GM19193 (cell line): Measurements from ENCODE around the gene TOM1L2.

Source experiments
- POLR2A ChIP-seq: IDR thresholded peaks from 4 replicates; pipeline ENCODE4 v1.6.1; 2011; ENCODE audit not compliant: insufficient read depth, insufficient read length; ENCODE audit errors: extremely low read depth

The TOM1L2 gene

DNA sequence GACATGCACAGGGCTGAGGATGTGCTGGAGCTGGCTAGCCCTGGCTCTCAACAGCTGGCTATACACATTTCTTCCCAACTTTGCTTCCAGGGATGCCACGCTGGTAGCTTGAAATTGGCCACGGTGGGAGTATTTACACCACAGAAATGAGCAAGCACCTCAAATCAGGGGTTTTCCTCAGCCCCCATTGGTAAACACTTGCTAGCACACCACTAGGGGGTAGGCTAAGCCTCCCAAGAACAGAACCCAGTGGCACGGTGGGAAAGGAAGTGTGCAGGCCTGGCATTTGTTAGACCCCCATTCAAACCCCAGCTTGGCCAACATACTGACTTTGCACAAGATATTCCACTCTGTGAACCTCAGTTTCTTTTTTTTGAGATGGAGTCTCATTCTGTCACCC is 13.4 kb upstream of the TOM1L2 start:
- no peak for TF ChIP-seq POLR2A

DNA sequence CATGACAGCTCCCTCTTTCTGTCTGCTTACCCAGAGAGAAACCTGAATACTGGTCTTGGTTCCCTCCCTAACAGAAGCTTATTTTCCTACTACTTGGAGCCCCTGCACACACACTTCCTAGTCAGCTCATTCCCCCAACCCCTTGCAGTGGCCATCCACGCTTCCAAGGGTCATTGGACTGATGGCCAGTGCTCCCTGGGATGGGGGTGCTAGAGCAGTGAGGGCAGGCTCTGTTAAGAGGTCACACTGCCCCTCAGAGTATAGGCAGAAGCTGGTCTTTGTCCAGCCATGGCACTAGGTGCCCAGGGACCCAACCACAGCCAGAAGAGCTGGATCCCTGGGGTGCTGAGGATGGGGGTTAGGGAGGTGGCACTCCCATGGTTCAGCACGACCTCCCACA is 13.0 kb upstream of the TOM1L2 start:
- no peak for TF ChIP-seq POLR2A

DNA sequence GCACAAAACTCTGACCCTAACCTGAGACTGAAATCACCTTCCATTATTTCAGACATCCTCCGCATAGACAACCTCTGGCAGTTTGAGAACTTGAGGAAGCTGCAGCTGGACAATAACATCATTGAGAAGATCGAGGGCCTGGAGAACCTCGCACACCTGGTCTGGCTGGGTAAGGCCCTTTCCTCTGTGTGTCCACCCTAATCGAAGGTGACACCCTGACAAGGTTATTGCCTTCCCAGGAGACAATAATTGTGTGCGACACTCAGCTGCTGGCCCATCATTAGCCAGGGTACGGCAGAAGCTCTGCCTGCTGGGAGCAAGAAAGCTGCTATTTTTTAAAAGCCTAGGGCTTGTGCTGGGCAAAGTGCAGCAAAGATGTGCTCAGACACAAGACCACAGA is 11.6 kb upstream of the TOM1L2 start:
- no peak for TF ChIP-seq POLR2A

DNA sequence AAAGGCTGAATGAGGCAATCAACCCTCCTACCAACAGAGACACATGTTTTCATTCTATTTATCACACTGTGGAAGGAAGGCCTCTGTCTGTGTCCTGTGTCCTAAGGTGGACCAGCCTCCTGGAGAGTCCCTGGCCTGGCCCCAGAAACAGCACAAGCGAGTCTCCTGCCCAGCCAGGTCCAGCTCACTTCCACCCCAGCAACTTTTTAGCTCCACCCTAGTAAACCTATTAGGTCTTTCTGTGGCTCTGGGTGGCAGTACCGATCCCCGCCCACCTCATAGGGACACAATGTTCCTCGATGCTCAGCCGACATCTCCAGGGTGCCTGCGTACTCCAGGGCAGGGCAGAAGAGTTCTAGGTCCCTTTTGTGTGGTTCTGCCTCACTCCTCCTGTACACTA is 11.2 kb upstream of the TOM1L2 start:
- no peak for TF ChIP-seq POLR2A

DNA sequence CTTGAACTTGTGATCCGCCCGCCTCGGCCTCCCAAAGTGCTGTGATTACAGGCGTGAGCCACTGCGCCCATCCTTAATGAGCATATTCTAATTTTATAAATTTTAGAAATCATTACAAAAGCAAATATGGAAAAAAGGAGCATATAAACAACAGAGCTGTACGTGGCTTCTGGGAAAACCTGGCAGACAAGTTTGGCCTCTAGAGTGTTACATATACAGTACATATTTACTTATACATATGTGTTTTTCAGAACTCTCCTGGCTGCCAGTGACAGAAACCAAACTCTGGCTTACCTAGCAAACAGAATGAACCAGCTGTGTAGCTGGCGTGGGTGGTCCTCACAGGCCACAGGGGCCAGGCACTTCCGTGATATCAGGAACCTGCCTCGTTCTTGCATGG is 10.6 kb upstream of the TOM1L2 start:
- TF ChIP-seq POLR2A, result no peak

DNA sequence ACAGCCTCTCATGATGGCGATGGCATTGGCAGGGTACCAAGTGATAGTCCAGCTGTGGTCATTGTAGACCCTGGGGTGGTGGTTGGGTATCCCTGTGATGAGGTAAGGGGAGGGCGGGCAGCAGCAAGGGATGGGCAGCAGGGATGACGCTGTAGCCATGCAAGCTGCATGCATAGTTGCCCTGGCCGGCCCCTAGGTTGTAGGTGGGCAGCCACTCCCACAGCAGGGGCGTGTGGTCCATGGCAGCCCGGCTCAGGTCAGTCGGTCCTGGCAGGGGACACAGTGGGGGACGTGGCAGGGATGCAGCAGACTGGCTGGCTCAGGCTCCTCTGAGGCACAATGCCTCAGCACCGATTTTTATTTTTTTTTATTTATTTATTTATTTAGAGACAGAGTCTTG is 9.1 kb upstream of the TOM1L2 start:
- no peak for TF ChIP-seq POLR2A

DNA sequence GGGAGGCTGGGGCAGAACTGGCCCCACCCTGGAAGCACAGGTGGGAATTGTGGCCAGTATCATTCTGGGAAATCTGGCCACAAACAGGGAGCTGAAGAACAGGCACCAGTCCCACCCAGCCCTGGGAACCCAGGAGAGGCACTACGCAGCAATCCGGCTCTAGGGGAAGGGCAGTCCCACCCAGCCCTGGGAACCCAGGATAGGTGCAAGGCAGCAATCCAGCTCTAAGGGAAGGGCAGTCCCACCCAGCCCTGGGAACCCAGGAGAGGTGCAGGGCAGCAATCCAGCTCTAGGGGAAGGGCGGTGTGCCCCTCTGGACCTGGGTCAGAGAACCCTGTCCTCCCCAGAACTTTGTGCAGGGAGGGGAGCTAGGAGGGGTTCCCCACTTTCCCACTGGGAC is 7.6 kb upstream of the TOM1L2 start:
- TF ChIP-seq POLR2A, result no peak

DNA sequence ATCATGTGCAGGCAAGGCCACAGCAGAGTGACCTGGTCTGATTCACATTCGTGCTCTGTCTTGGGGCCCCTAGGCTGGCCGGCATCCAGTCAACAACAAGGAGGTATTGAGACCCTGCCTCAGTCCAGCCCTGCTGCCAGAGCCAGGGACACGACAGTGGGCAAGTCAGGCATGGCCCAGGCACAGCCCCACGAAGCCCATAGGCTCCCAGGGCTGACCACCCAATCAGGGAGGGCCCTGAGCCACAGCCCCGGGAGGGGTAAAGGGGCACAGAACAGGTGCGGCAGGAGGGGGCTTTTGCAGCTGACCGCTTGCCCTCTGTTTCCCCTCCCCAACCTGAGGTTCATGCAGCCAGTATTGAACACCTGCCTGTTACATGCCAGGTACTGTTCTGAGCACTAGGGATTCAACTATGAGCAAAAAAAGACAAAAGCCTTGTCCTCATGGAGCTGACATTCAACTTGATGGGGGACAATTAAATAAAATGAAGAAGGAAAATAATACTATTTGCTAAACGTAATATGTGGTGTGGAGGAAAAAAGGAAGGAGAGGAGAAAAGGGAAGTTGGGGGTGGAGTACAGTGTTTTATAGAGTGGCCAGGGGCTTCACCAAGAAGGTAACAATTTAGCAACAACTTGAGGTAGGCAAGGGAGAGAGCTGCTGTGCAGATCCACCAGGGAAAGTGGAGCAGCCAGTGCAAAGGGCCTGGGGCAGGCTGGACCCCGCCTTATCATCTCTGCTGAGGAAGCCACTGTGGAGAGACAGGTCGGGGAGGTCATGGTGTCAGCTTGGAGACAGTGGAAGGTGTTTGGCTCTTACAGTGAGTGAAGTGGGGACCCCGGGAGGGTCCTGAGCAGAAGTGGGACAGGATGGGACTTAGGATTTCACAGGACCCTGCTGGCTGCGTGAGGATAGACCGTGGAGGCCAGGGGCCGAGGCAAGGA is 6.6 kb upstream of the TOM1L2 start:
- TF ChIP-seq POLR2A, result no peak

DNA sequence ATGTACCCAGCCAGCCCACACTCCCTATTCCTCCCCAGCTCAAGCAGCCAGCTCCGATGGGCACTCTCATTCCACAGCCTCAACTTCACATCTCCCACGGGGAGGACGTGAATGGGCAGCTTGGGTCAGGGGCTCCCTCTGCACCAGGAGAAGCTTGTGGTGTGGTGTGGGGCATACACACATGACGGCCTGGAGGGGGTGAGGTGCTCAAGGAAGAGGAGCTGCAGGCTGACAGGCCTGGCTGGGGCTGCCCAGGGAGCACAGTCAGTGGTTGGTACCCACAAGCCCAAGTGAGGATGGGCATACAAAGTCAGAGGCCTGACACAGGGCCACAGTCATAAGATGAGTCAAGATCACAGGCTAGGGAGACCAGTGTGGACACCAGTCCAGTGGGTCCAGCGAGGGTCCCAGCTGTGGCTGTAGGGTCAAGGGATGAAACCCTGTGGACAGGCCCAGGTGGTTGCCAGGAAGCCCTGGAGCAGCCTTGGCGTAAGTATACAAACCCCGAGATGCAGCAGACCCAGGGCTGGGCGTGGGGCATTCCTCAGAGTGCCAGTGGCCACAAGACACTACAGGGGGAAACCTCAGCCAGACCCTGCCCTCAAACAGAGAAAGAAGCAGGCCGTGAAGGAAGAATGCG is 4.9 kb upstream of the TOM1L2 start:
- no peak for TF ChIP-seq POLR2A

DNA sequence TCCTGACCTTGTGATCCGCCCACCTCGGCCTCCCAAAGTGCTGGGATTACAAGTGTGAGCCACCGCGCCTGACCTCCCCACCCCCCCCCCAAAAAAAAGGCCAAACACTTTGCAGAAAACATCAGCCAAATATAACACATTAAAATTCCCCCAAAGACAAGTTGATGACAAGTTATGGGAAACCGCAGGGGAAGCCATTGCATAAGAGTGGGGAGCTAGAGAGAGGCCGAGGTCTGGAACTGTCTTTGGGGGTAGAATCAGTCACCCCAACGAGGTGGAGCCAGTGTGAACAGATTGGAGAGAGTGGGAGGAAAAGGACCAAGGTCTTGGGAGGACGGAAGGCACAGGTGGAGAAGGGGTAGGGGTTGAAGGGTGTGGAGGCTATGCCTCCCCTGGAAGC is 3.2 kb upstream of the TOM1L2 start:
- no peak for TF ChIP-seq POLR2A

DNA sequence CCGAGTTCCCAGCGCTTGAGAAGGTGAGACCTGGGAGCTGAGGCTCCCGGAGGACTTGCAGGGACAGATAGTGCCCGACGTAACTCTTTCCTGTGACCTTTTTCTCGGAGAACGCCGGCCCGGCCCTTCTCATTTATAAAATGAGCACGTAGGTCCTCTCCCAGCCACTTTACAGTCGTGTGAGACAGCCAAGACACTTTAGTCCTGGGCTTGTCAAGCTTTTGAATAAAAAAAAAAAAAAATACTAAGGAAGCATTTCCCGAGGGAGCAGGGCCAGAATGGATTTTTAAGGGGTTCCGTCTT is 703 bp upstream of the TOM1L2 start:
- TF ChIP-seq POLR2A, result no peak

DNA sequence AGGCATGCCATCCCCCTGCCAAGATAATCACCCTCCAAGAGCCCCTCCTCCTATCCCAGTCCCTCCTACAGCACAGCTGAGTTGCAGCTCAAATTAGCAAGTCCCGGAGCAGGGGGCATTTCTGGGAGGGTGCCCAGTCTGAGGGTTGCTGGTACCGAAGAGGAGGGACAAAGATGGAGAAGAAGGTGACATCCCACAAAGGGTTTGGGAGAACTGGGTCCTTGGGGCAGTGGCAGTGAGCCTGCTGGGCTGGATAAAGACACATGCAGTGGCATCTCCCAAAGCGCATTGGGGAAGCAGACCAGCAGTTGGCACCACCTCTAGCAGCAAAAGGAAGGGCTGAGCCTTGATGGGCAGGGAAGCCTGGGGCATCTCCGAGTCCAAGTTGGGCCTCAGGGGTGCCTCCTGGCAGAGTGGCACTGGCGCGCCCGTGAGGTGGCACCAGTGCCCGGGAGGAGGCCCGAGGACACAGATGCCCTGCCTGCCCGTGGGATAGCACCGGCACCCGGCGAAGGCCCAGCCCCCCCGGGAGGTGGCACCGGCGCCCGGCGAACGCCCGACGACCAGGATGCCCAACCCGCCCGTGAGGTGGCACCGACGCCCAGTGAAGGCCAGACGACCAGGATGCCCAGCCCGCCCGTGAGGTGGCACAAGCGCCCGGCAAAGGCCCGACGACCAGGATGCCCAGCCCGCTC is 622 bp downstream of the TOM1L2 start:
- no peak for TF ChIP-seq POLR2A

DNA sequence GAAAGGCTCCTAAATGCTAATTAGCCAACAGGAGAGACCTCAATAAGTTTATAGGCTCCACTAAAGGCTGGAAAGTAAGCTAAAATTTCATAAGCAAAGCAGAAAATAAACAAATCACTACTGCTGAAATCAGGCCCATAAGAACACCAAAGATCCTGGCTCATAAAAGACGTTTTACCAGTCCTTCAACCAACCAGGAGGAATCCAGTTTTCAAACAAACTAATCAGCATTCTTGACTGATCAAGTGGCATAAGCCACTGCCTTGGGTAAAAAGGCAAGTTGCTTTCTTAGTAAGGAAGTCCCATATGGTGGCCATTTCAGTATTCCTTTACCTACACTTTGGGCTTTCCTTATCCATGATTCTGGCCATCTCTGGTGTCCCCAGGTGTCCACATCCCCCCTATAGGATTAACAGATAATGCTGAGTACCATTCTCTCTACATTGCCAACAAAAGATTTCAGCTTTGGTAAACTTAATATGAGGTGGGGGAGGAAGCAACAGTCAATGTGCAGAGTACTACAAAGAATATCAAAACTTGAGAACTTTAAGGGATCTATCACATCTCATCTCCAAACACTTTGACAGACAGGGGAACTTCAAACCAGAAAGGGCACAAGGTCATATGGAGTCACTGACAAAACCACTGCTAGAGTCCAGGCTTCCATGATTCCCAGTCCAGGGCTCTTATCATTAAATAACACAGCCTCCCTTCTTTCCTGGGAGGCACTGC is 1.3 kb downstream of the TOM1L2 start:
- TF ChIP-seq POLR2A, result no peak

DNA sequence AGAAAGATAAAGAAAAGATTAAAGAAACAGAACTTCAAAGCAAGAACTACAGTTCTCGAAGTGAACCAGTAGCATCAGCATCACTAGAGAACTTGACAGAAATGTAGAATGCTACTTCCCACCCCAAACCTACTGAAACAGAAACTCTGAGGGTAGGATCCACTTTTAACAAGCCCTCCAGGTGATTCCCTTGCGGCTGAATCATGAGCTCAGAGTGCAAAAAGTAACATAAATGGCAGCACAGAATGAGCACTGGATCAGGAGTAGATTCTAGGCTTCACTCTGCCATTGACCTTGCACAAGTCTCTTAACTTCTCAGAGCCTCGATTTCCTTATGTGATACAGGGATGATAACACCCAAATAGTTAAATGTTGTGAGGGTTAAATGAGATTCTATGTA is 5.8 kb downstream of the TOM1L2 start:
- no peak for TF ChIP-seq POLR2A

DNA sequence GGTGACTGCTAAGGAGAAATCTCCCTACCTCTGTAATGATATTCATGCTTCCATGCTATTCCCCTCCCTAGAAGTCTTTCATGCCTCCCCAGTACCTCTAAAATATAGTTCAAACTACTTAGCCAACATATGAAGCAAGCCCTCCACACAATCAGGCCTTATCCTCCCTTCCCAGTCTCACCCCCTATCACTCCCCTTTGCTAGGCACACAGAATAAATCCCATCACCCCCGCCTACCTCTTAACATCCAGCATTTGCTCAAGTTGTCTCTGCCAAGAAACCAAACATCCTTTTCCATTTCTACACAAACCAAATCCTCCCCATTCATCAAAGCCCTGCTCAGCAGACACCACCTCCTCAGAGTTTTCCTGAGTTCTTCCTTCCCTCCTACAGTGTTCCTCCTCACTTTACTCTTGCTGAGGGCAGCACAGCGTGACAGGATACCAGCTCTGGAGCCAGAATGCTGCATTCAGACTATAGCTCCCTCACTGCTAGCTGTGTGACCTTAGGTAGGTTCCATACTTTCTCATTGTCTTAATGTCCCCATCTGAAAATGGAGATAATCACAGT is 7.0 kb downstream of the TOM1L2 start:
- no peak for TF ChIP-seq POLR2A
